DND-41 (cell line): Measurements from ENCODE around the gene NPFFR1.

ENCODE experiments used
- ATAC-seq: fragments of 200-7000 bp; cut with Tn5 transposase; 3 replicates; pipeline ENCODE4 v1.9.1; 2021; ENCODE audit warnings: low read depth; ENCODE audit not compliant: insufficient read depth
- DNase-seq: peaks from one replicate; pipeline ENCODE4 v3.0.0-alpha.2; 2020
- H2AFZ ChIP-seq: 2 replicates; pipeline ENCODE4 v1.6.0; 2012; ENCODE audit warnings: low read depth, low read length
- H3K27ac ChIP-seq: 2 replicates; pipeline ENCODE4 v1.5.1; 2012; ENCODE audit warnings: low read length, inconsistent platforms
- H3K27me3 ChIP-seq: fragments of 200-600 bp; sonication (generic); 2 replicates; pipeline ENCODE4 v1.6.0; 2012; ENCODE audit warnings: low read length, mild to moderate bottlenecking, inconsistent platforms; ENCODE audit not compliant: insufficient read depth, poor library complexity
- H3K36me3 ChIP-seq: 2 replicates; pipeline ENCODE4 v1.5.1; 2012; ENCODE audit warnings: low read length, inconsistent platforms; ENCODE audit not compliant: insufficient read depth
- H3K4me1 ChIP-seq: 2 replicates; pipeline ENCODE4 v1.5.1; 2012; ENCODE audit warnings: mild to moderate bottlenecking, low read length; ENCODE audit not compliant: insufficient read depth
- H3K4me2 ChIP-seq: 2 replicates; pipeline ENCODE4 v1.6.0; 2012; ENCODE audit warnings: mild to moderate bottlenecking, moderate library complexity, low read length, inconsistent platforms; ENCODE audit not compliant: insufficient read depth
- H3K4me3 ChIP-seq, 2 experiments: fragments of 200-600 bp in 1 of 2; shearing (Covaris generic) in 1 of 2; 2 replicates each; pipeline ENCODE4 v1.5.1; 2012 to 2016; ENCODE audit warnings: inconsistent platforms in 2 of 2, low read length in 2 of 2, mild to moderate bottlenecking in 2 of 2, low read depth in 1 of 2, moderate library complexity in 1 of 2
- H3K79me2 ChIP-seq: 2 replicates; pipeline ENCODE4 v1.6.0; 2012; ENCODE audit warnings: low read length, inconsistent platforms; ENCODE audit not compliant: insufficient read depth
- H3K9ac ChIP-seq: 2 replicates; pipeline ENCODE4 v1.6.0; 2012; ENCODE audit warnings: low read depth, mild to moderate bottlenecking, inconsistent platforms, low read length, moderate library complexity
- H3K9me3 ChIP-seq: 2 replicates; pipeline ENCODE4 v1.5.1; 2012; ENCODE audit warnings: low read length, moderate library complexity, mild to moderate bottlenecking, inconsistent platforms; ENCODE audit not compliant: insufficient read depth, severe bottlenecking
- H4K20me1 ChIP-seq: 2 replicates; pipeline ENCODE4 v1.6.0; 2012; ENCODE audit warnings: low read length; ENCODE audit not compliant: insufficient read depth
- CTCF ChIP-seq: IDR thresholded peaks from 2 replicates; pipeline ENCODE4 v1.5.1; 2012; ENCODE audit warnings: borderline replicate concordance, low read length, moderate library complexity, mild to moderate bottlenecking; ENCODE audit not compliant: poor library complexity, severe bottlenecking; ENCODE audit errors: extremely low read depth
- EZH2 ChIP-seq: IDR thresholded peaks from 3 replicates; pipeline ENCODE4 v1.6.1; 2012; ENCODE audit warnings: borderline replicate concordance, low read depth, mild to moderate bottlenecking, moderate library complexity, low read length, inconsistent platforms; ENCODE audit not compliant: severe bottlenecking

Gene NPFFR1

GRCh38 chr10:70300461-70300860, 16.7 kb upstream of the NPFFR1 start:
- Histone ChIP-seq H3K9ac (no peak overlapping the region), H2AFZ (no peak overlapping the region), H3K4me2 (no peak overlapping the region), H4K20me1 (no peaks in the 10 kb centered on the region), H3K9me3 (no peaks in the 10 kb centered on the region), H3K27ac (no peak overlapping the region), H3K36me3 (peaks cover 24% of the 10 kb centered on the region), H3K4me1 (no peaks in the 10 kb centered on the region), H3K27me3 (no peaks in the 10 kb centered on the region), H3K79me2 (no peaks in the 10 kb centered on the region), H3K4me3 (no peak overlapping the region)
- DNase-seq = no peak
- TF ChIP-seq EZH2 (no peak), CTCF (no peak)
- no peak for ATAC-seq

GRCh38 chr10:70299876-70300275, 16.1 kb upstream of the NPFFR1 start:
- no peaks in the 10 kb centered on the region for H3K79me2 ChIP-seq
- ATAC-seq = no peak
- TF ChIP-seq CTCF = no peak
- no peak for TF ChIP-seq EZH2

GRCh38 chr10:70298393-70298792, 14.6 kb upstream of the NPFFR1 start:
- Histone ChIP-seq H3K79me2 (no peaks in the 10 kb centered on the region), H3K9ac (no peak overlapping the region), H3K4me3 (no peak overlapping the region), H3K9me3 (no peaks in the 10 kb centered on the region), H3K27ac (no peak overlapping the region), H2AFZ (no peak overlapping the region), H3K36me3 (peaks cover 24% of the 10 kb centered on the region), H4K20me1 (no peaks in the 10 kb centered on the region), H3K4me1 (no peaks in the 10 kb centered on the region), H3K27me3 (no peaks in the 10 kb centered on the region), H3K4me2 (no peak overlapping the region)
- ATAC-seq (no peak), DNase-seq (no peak)
- TF ChIP-seq EZH2 = no peak
- TF ChIP-seq CTCF = no peak

More at GRCh38 chr10:70299876-70300275, 16.1 kb upstream of the NPFFR1 start:
- Histone ChIP-seq H3K27ac (no peak overlapping the region), H3K9me3 (no peaks in the 10 kb centered on the region), H3K9ac (no peak overlapping the region), H3K4me3 (no peak overlapping the region), H2AFZ (no peak overlapping the region), H3K36me3 (peaks cover 24% of the 10 kb centered on the region), H3K4me2 (no peak overlapping the region), H4K20me1 (no peaks in the 10 kb centered on the region), H3K27me3 (no peaks in the 10 kb centered on the region), H3K4me1 (no peaks in the 10 kb centered on the region)
- no peak for DNase-seq

GRCh38 chr10:70297224-70297623, 13.4 kb upstream of the NPFFR1 start:
- H3K4me3 ChIP-seq = no peak overlapping the region
- no peak overlapping the region for H3K9ac ChIP-seq
- H2AFZ ChIP-seq = no peak overlapping the region
- peaks cover 24% of the 10 kb centered on the region for H3K36me3 ChIP-seq
- H3K27ac ChIP-seq = no peak overlapping the region
- H4K20me1 ChIP-seq = no peaks in the 10 kb centered on the region
- H3K4me1 ChIP-seq = no peaks in the 10 kb centered on the region
- ATAC-seq (no peak), DNase-seq (no peak)
- no peak overlapping the region for H3K4me2 ChIP-seq
- TF ChIP-seq CTCF (no peak), EZH2 (no peak)
- no peaks in the 10 kb centered on the region for H3K27me3 ChIP-seq
- H3K9me3 ChIP-seq = no peaks in the 10 kb centered on the region
- no peaks in the 10 kb centered on the region for H3K79me2 ChIP-seq
